ENCODE data around the gene PRKAG2.

The PRKAG2 gene

DNA sequence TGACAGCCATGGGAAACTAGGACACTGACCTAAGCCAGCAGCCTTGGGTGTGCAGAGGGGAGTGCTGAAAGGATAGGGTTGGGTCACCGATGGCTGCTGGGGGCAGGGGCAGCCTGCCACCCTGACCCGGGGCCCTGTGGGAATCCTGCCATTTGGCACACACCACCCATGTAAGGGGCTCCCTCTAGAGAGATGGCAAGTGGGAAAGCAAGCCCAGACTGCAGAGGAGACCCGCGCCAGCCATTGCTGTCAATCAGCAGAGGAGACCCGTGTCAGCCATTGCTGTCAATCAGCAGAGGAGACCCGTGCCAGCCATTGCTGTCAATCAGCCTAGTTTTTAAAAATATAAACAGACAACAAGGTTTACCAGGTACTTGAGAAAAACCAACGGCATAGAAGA is 27.4 kb upstream of the PRKAG2 start:
- Histone ChIP-seq H2AFZ (ENCODE audit: low read depth, low read length) (no peak overlapping the region), H3K27me3 (ENCODE audit: low read depth, low read length) (peaks cover 23% of the 10 kb centered on the region), H3K9me3 (ENCODE audit: insufficient read depth, low read length) (no peaks in the 10 kb centered on the region), H3K4me2 (ENCODE audit: low read length) (no peak overlapping the region), H4K20me1 (ENCODE audit: insufficient read depth, low read length) (no peaks in the 10 kb centered on the region), H3K27ac (ENCODE audit: low read length) (no peak overlapping the region), H3K36me3 (replicated peaks; ENCODE audit: low read depth, low read length) (no peaks in the 10 kb centered on the region), H3K9ac (ENCODE audit: low read length) (no peak overlapping the region), H3K79me2 (ENCODE audit: low read length) (no peaks in the 10 kb centered on the region), H3K4me3 (ENCODE audit: low read length) (no peak overlapping the region), H3K4me1 (ENCODE audit: low read length) (no peaks in the 10 kb centered on the region)
- TF ChIP-seq, protein P1, sequence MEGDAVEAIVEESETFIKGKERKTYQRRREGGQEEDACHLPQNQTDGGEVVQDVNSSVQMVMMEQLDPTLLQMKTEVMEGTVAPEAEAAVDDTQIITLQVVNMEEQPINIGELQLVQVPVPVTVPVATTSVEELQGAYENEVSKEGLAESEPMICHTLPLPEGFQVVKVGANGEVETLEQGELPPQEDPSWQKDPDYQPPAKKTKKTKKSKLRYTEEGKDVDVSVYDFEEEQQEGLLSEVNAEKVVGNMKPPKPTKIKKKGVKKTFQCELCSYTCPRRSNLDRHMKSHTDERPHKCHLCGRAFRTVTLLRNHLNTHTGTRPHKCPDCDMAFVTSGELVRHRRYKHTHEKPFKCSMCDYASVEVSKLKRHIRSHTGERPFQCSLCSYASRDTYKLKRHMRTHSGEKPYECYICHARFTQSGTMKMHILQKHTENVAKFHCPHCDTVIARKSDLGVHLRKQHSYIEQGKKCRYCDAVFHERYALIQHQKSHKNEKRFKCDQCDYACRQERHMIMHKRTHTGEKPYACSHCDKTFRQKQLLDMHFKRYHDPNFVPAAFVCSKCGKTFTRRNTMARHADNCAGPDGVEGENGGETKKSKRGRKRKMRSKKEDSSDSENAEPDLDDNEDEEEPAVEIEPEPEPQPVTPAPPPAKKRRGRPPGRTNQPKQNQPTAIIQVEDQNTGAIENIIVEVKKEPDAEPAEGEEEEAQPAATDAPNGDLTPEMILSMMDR (IDR thresholded peaks at IDR 0.05; ENCODE audit: low read depth, low read length): no peak
- no peak for TF ChIP-seq EZH2phosphoT487 (IDR thresholded peaks at IDR 0.05; ENCODE audit: low read depth)

DNA sequence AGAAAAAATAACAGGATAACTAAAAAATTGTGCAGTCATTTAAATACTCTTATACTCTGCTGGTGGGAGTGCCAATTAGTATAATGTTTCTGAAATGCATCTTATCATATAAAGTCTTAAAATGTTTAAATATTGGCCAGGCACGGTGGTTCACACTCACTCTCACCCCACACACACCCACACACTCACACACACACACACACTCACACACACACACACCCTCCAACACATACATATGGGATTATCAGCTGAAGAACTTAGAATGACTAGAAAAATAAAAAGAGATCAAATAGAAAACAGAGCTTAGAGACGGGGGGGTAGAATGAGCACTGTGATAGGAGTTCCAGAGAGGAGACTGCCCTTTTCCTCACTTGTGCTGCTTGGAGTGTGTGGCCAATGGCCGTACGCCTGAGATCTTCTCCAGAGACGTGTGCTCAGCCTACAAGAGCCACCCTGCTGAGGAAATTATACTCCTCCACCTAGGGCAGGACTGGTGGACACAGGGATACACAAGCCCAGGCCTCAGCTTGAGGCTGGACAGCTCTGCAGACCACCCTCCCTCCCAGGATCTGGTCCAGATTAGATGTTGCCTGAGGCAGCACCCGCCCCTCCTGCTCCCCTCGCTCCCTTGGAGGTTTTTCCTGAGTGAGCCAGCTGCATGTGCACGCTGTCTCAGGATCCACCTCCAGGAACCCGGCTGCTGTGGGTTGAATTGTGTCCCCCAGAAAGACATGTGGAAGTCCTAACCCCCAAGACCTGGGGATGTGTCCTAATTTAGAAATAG is 26.5 kb upstream of the PRKAG2 start:
- Histone ChIP-seq H4K20me1 (ENCODE audit: insufficient read depth, low read length) (no peaks in the 10 kb centered on the region), H3K4me1 (ENCODE audit: low read length) (no peaks in the 10 kb centered on the region), H3K4me3 (ENCODE audit: low read length) (no peak overlapping the region), H3K79me2 (ENCODE audit: low read length) (no peaks in the 10 kb centered on the region), H3K27me3 (ENCODE audit: low read depth, low read length) (peaks cover 15% of the 10 kb centered on the region), H3K27ac (ENCODE audit: low read length) (no peak overlapping the region), H3K9me3 (ENCODE audit: insufficient read depth, low read length) (no peaks in the 10 kb centered on the region), H2AFZ (ENCODE audit: low read depth, low read length) (no peak overlapping the region), H3K36me3 (replicated peaks; ENCODE audit: low read depth, low read length) (no peaks in the 10 kb centered on the region), H3K9ac (ENCODE audit: low read length) (no peak overlapping the region), H3K4me2 (ENCODE audit: low read length) (no peak overlapping the region)
- no peak for TF ChIP-seq EZH2phosphoT487 (IDR thresholded peaks at IDR 0.05; ENCODE audit: low read depth)
- TF ChIP-seq, protein P1 (IDR thresholded peaks at IDR 0.05; ENCODE audit: low read depth, low read length): no peak

DNA sequence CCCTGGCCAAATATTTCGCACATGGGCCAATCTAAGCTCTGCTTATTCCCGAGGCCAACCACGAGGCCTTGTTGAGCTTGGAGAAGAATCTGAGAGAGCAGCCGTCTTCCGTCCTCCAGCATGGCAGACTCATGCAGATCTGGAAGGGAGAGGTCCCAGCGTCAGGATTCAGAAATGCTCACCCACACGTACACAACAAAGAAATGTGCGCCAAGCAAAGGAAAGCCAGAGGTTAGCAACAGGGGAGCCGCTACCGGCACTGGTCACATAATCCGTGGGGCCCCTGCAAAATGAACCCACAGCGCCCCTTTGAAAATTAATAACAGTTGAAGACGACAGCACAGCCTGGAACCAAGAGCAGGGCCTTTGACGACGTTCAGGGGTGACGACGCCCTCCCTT is 25.4 kb upstream of the PRKAG2 start:
- no peak overlapping the region for H2AFZ ChIP-seq (ENCODE audit: low read depth, low read length)
- H3K4me2 ChIP-seq (ENCODE audit: low read length): no peak overlapping the region

DNA sequence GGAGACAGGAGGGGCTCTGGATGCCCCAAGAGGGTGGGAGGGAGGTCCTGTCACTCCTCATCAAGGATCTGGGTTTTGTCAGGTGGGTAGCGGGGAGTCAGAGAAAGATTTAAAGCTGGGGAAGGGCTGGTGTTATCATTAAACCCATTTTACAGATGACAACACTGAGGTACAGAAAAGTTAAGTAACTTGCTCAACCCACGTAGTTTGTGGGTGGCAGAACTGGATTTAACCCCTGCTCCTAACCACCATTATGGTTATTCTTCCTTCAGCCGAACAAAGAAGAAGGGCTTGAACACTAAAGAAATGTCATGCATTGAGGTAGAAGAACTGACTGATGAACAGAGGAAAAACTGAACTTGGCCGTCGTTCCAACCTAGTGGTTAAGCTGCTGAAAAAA is 24.9 kb upstream of the PRKAG2 start:
- Histone ChIP-seq H3K4me3 (ENCODE audit: low read length) (no peak overlapping the region), H4K20me1 (ENCODE audit: insufficient read depth, low read length) (no peaks in the 10 kb centered on the region), H3K27ac (ENCODE audit: low read length) (no peak overlapping the region), H3K79me2 (ENCODE audit: low read length) (no peaks in the 10 kb centered on the region), H2AFZ (ENCODE audit: low read depth, low read length) (no peak overlapping the region), H3K36me3 (replicated peaks; ENCODE audit: low read depth, low read length) (no peaks in the 10 kb centered on the region), H3K9ac (ENCODE audit: low read length) (no peak overlapping the region), H3K4me2 (ENCODE audit: low read length) (no peak overlapping the region), H3K9me3 (ENCODE audit: insufficient read depth, low read length) (no peaks in the 10 kb centered on the region), H3K27me3 (ENCODE audit: low read depth, low read length) (peaks cover 15% of the 10 kb centered on the region), H3K4me1 (ENCODE audit: low read length) (no peaks in the 10 kb centered on the region)
- no peak for TF ChIP-seq EZH2phosphoT487 (IDR thresholded peaks at IDR 0.05; ENCODE audit: low read depth)
- TF ChIP-seq, protein P1 (IDR thresholded peaks at IDR 0.05; ENCODE audit: low read depth, low read length): no peak

More for the DNA sequence above, 25.4 kb upstream of the PRKAG2 start:
- H4K20me1 ChIP-seq (ENCODE audit: insufficient read depth, low read length): no peaks in the 10 kb centered on the region
- H3K4me1 ChIP-seq (ENCODE audit: low read length): no peaks in the 10 kb centered on the region
- H3K79me2 ChIP-seq (ENCODE audit: low read length): no peaks in the 10 kb centered on the region
- peaks cover 15% of the 10 kb centered on the region for H3K27me3 ChIP-seq (ENCODE audit: low read depth, low read length)
- H3K36me3 ChIP-seq (replicated peaks; ENCODE audit: low read depth, low read length): no peaks in the 10 kb centered on the region
- no peak overlapping the region for H3K4me3 ChIP-seq (ENCODE audit: low read length)
- TF ChIP-seq EZH2phosphoT487 (IDR thresholded peaks at IDR 0.05; ENCODE audit: low read depth): no peak
- TF ChIP-seq, protein P1 (IDR thresholded peaks at IDR 0.05; ENCODE audit: low read depth, low read length): no peak
- H3K9ac ChIP-seq (ENCODE audit: low read length): no peak overlapping the region
- no peaks in the 10 kb centered on the region for H3K9me3 ChIP-seq (ENCODE audit: insufficient read depth, low read length)
- no peak overlapping the region for H3K27ac ChIP-seq (ENCODE audit: low read length)
